Stimulated activated CD4-positive, alpha-beta T cell treated with anti-CD3 and anti-CD28 coated beads, Interleukin-2, amount 100 ng/mL, for 48 hours (primary cell): ENCODE measurements around the gene PTPRG.

ENCODE experiments used
- DNase-seq, 2 donors: peaks; one replicate each; pipeline ENCODE4 v3.0.0-alpha.2; 2020

Gene PTPRG

GRCh38 chr3:62208385-62208784 lies 647.0 kb downstream of the PTPRG start:
- DNase-seq: no peak

GRCh38 chr3:62209101-62209500 lies 647.7 kb downstream of the PTPRG start:
- no peak for DNase-seq

- DNase-seq: no peak
These were observed 648.6 kb downstream of the PTPRG start for GRCh38 chr3:62210011-62210410.

- no peak for DNase-seq
These were observed 650.5 kb downstream of the PTPRG start for GRCh38 chr3:62211675-62212429.

- DNase-seq: no peak
These were observed 653.5 kb downstream of the PTPRG start for GRCh38 chr3:62214850-62215249.

GRCh38 chr3:62220616-62221015 lies 659.2 kb downstream of the PTPRG start:
- no peak for DNase-seq

GRCh38 chr3:62225051-62225450 lies 663.7 kb downstream of the PTPRG start:
- no peak for DNase-seq

GRCh38 chr3:62226601-62227339 lies 665.4 kb downstream of the PTPRG start:
- DNase-seq: no peak

- no peak for DNase-seq
These were observed 667.1 kb downstream of the PTPRG start for GRCh38 chr3:62228467-62228866.

- DNase-seq: no peak
These were observed 667.8 kb downstream of the PTPRG start for GRCh38 chr3:62229211-62229610.

- DNase-seq: no peak
These were observed 668.5 kb downstream of the PTPRG start for GRCh38 chr3:62229908-62230307.

GRCh38 chr3:62233065-62233464 lies 671.7 kb downstream of the PTPRG start:
- DNase-seq: no peak

- DNase-seq: no peak
These were observed 674.6 kb downstream of the PTPRG start for GRCh38 chr3:62236016-62236415.

- no peak for DNase-seq
These were observed 676.0 kb downstream of the PTPRG start for GRCh38 chr3:62237286-62237948.

- no peak for DNase-seq
These were observed 676.6 kb downstream of the PTPRG start for GRCh38 chr3:62238003-62238402.

GRCh38 chr3:62238431-62238830 lies 677.1 kb downstream of the PTPRG start:
- no peak for DNase-seq

- DNase-seq: no peak
These were observed 679.9 kb downstream of the PTPRG start for GRCh38 chr3:62241279-62241678.

- DNase-seq: no peak
These were observed 681.6 kb downstream of the PTPRG start for GRCh38 chr3:62242831-62243509.

GRCh38 chr3:62246094-62246493 lies 684.7 kb downstream of the PTPRG start:
- DNase-seq: no peak

GRCh38 chr3:62246985-62247384 lies 685.6 kb downstream of the PTPRG start:
- DNase-seq: no peak

GRCh38 chr3:62248734-62249483 lies 687.5 kb downstream of the PTPRG start:
- no peak for DNase-seq

- no peak for DNase-seq
These were observed 688.1 kb downstream of the PTPRG start for GRCh38 chr3:62249484-62249776.
